ENCODE data around the gene SUSD5.
A peak's percentile ranks its signal among the peaks of the same experiment; 100 is the strongest.
"Not testable (repeated sequence)": the region's sequence is repeated elsewhere in the genome, so short reads cannot be mapped to it uniquely, and the experiment has no call there.

Gene SUSD5

DNA sequence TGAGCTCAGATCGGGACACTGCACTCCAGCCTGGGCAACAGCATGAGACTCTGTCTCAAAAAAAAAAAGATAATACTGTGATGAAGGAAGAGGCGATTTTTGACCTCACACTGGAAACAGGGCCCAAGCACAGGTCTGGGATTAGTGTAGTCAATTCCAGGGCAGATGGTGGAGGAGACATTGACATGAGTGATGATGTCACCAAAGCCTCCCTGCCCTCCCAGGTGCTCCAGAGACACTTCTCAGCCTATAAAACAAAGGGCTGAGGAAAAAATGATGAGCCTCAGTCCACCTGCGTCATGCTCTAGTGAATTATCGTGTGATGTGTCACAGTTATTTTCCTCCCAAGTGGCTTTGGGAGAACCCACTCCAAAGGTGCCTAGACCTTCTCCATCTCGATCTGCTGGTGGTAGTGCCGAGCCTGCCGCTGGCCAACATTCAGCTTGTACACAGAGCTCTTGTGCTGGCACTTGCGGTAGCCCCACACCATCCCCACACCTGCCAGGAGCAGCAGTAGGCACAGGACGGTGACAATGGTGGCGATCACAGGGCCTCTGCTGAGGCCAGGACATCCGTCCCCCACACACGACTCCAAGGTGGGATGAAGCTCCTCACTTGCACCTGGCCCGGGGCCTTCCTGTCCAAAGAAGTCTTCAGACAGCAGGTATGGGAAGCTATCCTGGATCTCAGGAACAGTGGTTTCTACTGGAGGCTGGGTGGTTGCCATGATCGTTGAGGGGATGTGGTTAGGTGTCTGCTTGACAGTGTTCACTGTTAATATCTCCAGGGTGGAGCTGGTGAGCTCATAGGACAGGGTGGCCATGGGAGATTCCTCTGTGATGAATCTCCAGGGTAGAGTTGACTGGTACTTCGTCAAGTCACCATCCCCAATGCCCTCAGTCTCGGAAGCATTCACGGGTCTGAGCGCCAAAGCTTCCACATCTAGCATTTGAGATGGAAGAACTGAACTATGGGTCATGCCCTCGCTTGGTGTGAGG is 65.9 kb downstream of the SUSD5 start:
- DNase-seq (ENCODE audit: low read depth) = no peak

DNA sequence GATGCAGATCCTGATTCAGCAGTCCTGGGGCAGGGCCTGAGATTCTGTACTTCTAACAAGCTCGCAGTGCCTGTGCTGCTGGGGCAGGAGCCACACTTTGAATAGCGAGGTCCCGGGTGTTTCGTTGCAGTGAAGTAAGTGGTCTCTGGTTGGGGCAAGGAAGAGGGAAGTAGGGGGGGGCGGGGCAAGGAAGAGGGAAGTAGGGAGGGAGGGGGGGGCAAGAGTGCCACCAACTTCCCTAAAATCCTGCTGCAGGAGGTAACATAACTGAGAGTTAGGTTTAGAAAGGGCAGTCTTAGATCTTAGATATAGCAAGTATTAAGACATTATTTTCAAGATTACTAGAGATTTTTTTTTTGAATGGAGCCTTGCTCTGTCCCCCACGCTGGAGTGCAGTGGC is 69.3 kb downstream of the SUSD5 start:
- no peak for DNase-seq (ENCODE audit: low read depth)

DNA sequence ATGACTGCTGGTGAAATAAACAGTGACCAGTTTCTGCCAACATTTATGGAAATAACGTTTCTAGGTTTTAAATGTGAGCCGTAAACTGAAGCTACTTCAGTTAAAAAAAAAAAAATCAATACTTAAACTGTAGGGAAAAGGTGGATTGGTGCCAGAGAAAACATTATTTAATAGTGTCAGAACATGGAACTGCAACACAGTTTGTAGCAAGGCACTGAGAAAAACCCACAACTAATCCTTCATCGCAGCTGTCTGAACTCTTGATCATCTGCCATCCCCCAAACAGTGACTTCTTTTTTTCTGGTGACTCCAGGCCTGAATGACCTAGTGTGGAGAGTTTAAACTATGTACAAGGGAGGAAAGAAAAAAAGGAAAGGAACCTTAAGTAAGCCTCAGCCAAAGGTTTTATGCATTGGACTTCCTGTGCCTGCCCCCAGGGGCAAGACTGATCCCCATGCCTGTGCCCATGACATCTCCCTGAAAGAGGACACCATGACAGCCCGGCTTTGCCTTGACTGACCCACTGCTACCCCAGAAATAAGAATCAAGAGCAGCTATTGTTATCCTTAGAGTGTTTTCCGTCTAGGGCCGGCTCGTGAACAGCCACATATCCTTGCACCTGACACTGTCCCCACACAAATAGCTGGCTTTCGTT is 71.7 kb downstream of the SUSD5 start:
- DNase-seq (ENCODE audit: low read depth) = peak; percentile 42

DNA sequence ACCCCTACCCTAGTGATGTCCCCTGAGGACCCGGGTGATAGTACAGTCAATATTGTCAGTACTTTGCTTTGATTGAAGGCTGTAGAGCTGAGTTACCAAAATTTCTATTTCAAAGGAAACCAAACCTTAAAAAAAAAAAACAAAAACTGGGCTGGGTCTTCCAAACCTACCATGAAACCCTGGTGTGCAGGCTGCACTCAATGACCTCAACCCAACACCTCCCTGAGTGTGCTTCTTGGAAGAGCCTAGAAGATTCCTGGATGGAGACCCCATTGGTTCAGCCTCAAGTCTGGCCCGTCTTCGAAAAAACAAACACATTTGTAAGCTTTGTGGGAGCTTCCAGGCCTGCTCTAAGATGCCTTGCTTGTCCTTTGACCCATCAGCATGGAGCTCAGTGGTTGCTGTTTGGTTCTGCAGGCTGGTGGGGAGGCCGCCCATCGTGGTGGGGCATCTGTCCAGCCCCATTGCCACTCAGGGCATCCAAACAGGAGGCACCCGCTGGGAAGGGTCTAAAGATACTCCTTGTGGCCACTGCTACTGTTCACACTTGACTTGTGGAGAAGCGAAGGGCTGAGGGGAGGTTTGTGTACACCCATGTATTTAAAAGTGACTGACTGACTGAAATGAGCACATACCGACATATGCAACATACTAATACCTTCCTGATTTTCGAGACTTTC is 72.6 kb downstream of the SUSD5 start:
- DNase-seq (ENCODE audit: low read depth) = no peak

DNA sequence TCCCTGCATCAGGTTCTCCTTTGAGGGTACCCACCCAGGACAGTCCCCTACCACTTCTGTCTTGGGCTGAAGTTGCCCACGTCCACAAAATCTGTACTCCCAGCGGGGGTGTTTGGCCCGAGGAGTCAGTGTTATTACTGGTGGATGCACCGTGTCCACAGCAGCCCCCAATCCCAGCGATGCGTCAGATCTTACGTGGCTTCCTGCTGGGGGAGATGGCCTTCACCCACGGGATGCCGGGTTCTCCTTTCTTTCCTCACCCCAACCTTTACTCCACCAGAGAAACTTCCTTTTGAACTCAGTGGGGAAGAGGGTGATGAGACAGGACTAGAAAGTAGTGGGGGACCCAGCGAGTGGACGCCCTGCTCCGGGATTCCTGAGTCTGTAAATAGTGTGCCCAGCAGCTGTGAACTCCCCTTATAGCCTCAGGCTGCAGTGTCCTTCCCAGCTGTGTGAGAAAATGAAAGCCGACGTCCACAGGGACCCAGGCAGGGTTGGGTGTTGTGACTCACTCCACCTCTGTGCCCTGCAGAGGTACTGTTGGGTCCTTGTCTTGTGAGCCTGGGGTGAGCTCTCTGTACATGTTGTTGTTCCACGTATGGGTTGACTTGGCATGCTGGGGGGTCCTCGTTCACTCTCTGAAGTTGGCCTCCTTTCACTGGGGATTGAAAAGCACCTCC is 73.2 kb downstream of the SUSD5 start:
- no peak for DNase-seq (ENCODE audit: low read depth)

DNA sequence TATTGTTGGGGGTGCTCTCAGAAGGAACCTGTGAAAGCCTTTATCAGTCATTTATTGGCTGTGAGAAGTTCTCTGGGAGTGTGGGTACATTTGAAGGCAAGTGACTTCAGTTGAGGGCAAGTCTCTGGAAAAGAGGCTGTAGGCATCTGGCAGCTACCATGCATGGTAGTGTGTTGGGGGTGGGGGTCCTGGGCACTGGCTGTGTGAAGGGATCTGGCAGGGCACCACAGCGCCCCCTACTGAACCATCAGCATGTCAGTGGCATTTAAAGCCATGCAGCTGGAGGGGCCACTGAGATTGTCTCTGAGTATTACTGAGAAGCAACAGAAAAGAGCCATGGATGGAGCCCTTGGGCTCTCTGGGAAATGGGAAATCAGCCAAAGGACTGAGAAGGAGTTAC is 74.2 kb downstream of the SUSD5 start:
- no peak for DNase-seq (ENCODE audit: low read depth)

DNA sequence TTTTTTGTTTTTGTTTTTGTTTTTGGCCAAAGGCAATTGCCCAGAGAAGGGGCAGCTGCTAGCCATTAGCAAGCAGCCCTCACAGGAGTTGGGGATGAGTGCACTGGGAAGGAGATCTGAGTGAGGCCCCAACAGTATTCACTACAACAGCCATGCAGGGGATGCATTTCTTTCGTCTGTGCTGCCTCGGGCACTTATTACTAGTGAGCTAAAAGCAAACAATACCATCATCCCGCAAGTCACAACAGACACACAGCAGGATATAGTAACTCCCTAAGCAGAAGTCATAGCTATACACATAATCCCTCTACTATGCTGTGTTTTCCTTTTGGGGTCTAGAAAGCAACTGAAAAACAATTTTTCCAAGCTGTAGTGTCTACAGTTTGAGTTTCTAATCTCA is 77.6 kb downstream of the SUSD5 start:
- no peak for DNase-seq (ENCODE audit: low read depth)

DNA sequence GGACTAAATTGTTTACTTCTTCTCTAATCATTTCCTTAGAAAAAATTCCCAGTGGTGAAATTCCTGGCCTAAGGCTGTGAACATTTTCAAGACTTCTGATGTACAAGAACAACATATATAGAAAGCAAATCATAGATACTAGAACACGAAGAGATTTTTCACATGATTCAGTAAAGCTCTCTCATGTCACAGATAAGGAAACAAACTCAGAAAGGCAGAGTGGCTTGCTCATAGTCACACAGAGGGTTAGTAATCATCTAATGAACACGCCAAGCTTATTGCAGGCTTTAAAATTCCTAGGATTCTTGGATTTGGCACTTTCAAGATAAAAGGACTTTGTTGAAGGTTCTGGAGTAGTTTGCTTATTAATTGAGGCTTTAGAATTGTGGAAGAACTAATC is 78.6 kb downstream of the SUSD5 start:
- DNase-seq (ENCODE audit: low read depth) = peak; percentile 25

DNA sequence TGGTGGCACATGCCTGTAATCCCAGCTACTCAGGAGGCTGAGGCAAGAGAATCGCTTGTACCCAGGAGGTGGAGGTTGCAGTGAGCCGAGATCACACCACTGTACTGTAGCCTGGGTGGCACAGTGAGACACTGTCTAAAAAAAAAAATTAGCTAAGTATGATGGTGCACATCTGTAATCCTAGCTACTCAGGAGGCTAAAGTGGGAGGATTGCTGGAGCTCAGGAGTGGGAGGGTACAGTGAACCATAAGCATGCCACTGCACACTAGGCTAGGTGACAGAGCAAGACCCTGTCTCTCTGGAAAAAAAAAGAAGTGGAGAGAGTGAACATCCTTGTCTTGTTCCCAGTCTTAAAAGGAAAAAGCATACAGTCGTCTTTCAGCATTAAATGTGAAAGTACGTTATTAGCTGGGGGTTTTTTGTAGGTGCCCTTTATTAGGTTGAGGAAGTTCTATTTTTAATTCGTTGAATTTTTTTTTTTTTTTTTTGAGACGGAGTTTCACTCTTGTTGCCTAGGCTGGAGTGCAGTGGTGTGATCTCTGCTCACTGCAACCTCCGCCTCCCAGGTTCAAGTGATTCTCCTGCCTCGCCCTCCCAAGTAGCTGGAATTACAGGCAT is 79.5 kb downstream of the SUSD5 start:
- not testable (repeated sequence) for DNase-seq (ENCODE audit: low read depth)

DNA sequence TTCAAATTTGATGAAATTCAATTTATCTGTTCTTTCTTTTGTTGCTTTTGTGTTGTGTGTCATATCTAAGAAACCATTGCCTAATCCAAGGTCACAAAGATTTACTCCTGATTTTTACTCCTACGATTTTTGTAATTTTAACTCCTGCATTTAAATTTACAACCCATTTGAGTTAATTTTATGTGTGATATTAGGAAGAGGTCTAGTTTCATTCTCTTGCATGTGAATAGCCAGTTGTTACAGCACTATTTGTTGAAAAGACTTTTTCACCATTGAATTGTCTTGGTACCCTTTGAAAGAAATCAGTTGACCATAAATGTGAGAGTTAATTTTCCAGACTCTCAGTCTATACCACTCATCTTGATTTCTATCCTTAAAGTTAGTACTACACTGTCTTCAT is 80.9 kb downstream of the SUSD5 start:
- DNase-seq (ENCODE audit: low read depth) = no peak

DNA sequence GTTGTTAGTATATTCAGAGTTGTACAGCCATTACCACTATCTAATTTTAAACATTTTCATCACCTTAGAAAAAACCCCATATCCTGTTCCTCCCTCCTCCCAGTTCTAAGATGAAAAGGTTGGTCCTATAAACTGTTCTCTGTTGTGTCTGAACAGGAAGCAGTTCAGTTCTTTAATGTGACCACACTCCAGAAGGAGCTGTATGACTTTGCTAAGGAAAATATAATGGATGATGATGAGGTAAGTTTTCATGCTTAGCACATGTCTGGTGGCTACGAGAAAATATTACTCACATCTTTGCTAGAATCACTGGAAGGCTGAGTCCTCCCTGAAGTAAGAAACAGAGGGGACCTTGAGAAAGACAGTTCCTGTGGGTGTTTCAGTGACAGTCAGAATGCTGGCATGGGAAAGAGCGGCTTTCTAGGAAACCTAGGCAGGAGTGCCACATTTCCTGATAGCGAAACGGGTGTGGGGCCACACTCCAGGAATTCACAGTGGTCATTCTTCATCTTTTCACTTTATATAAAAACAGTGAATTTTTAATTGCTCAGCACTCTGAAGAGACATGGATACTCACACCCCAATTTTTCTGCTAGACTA is 84.5 kb downstream of the SUSD5 start:
- DNase-seq (ENCODE audit: low read depth) = no peak

DNA sequence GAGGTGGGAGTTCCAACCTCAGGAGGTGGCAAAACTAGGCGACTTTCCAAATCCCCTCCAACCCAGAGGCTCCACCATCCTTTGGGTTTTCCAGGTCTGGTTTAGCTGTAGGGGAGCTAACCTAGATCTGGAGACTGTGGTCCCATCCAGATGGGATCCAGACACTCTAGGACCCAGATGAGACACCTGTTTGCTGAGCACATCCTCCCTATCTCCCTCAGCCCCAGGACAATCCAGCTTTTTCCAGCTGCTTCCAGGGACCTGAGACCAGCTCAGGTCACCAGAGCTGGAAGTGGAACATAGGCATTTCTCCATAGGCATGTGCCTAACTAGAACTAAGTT is 86.6 kb downstream of the SUSD5 start:
- DNase-seq (ENCODE audit: low read depth) = no peak

DNA sequence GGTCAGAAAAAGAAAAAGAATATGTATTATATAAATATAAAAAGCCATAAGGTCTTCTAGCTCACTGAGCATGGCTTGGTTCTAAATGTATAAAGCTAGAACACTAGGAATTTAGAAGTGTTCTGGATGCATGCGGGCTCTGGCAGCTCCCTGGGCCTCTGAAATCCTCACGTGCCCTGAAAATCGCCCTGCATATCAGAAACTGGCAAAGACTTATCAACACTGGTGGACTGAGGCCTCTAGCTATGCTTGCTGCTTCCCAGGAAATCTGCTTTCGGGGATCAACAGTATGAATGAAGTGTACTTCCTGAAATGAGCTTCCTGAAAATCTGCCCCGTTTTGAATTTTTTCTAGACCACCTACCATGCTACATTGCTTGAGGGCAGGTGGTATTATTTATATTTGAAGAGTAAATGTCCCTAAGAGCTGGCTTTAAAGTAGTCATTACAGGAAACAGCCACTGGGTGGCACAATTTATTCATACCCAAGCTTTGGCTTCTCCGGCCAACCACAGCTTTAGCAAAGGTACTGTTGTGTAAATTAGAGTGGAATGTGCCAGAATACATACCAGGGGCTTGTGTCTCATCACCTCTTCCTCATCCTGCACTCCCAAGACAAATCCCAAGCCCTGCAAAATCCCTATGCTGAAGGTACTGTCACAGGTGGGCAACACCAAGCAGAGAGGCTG is 87.1 kb downstream of the SUSD5 start:
- peak; percentile 61 for DNase-seq (ENCODE audit: low read depth)

DNA sequence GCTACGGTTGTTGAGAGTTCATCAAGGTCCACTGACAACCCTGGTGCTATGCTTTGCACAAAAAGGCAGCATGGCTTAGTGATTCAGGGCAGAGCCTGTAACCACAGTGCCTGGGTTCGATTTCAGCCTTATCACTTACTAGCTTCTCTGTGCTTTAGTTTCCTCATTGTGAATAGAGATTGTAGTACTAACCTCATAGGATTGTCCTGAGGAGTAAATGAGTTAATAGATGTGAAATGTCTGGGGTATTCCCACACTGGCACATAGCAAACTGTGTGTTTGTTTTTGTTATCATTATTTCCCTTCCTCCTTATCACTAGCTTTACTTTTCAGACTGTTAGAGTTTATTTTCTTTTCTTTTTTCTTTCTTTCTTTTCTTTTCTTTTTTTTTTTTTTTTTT is 88.5 kb downstream of the SUSD5 start:
- no peak for DNase-seq (ENCODE audit: low read depth)

DNA sequence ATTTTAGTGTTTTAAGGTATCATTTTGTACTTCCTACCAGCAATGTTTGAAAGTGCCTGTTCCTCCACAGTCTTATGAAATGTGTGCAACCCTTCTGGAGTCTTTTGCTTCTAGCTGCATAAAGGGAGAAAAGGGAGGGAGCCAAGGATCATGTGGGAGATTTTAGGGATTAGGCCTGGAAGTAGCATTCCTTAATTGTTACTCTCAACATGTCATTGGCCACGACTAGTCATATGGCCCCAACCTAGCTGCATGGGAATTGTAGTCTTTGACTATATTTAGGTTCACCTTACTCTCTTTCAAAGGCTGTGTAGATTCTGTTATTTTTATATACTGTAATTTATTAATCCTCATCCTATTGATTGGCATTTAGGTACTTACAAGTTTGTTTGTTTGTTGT is 89.9 kb downstream of the SUSD5 start:
- DNase-seq (ENCODE audit: low read depth) = no peak

DNA sequence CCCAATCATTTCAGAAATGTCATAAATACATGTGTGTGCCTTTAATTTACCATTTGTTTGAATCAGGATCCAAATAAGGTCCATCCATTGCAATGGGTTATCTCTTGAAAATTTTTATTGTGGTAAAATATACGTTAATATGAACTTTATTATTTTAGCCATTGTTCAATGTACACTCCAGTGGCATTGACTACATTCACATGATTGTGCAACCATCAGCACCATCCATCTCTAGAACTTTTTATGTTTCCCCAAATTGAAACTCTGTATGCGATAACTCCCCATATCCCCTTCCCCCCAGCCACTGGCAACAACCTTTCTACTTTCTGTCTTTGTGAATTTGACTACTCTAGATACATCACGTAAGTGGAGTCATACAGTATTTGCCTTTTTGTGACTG is 92.8 kb downstream of the SUSD5 start:
- DNase-seq (ENCODE audit: low read depth) = no peak

DNA sequence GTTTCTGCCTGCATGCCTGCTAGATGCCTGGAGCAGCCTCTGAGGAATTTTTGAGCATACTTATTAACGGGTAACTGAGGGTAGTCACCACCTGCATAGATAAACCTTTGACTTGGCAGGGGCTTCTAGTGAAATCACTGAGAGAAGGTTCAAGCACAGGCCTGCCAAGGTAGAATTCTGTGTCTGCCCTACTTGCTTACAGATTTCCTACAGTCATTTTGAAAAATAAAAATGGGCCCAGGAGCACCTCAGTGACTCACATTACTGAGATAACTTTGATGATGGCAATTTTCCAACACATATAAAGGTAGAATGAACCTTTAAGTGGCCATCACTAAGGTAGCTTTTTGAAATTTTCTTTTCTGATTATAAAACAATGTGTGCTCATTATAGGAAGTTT is 94.0 kb downstream of the SUSD5 start:
- no peak for DNase-seq (ENCODE audit: low read depth)

DNA sequence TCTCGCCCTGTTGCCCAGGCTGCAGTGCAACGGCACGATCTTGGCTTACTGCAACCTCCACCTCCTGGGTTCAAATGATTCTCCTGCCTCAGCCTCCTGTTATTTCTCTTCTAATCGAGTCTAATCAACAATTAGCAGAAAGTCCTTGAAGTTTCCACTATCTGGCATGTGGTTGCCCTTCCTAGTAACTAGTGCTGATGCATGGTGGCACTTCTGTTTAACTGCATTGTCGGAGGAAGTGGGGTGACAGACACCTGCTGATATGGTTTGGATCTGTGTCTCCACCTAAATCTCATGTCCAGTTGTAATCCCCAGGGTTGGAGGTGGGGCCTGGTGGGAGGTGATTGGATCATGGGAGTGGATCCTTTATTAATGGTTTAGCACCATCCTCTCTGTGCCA is 95.6 kb downstream of the SUSD5 start:
- no peak for DNase-seq (ENCODE audit: low read depth)

DNA sequence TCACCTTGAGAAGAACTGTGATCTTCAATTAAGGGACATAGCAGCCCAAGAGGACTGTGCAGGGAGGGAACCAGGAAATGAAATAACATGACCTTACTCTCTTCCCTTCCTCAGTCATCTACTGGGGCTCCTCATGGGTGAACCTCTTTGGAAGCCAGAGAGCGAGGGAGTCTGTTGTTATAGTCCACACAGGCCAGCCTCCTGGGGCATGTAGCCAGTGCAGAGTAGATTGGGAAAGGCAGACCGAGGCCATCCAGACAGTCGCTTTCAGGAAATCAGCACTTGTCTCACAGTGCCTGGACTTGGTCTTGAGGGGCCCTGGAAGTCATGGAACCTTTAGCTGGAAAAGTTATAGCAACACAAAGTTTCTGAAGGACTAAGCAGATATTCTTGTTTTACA is 98.7 kb downstream of the SUSD5 start:
- no peak for DNase-seq (ENCODE audit: low read depth)

DNA sequence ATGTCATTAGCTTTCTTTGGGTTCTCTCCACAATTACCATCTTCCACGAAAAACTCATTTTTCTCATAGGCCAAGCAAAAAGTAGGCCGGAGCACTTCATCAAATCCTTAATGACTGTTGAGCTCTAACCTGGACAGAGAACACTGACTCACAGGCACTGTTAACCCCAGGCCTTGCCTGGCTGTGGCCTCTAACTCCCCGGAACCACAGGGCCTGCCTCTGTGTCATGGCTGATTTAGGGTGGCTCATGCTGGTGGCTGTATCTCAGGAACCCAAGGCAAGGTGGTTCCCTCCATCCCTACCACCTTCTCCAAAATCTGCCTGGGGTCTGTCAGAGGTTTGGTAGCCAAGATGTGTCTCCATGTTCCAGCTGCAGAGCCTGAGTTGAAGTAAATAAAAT is 101.1 kb downstream of the SUSD5 start:
- no peak for DNase-seq (ENCODE audit: low read depth)

Measured in fibroblast of gingiva (primary cell).